IPS DF 6.9 (cell line): ENCODE measurements around the gene PIK3AP1.
"Not testable (repeated sequence)": the region's sequence is repeated elsewhere in the genome, so short reads cannot be mapped to it uniquely, and the experiment has no call there.

Experiments
- DNase-seq: peaks from one replicate; pipeline ENCODE4 v3.0.0-alpha.2; 2013; ENCODE audit warnings: low read depth, low spot score
- H3K27ac ChIP-seq: one replicate; pipeline ENCODE4 v1.5.1; 2013; ENCODE audit warnings: low read length, control low read depth
- H3K27me3 ChIP-seq: 2 replicates; pipeline ENCODE4 v1.6.1; 2013; ENCODE audit warnings: mild to moderate bottlenecking, low read length; ENCODE audit not compliant: control insufficient read depth, insufficient read depth
- H3K36me3 ChIP-seq: 2 replicates; pipeline ENCODE4 v1.6.1; 2013; ENCODE audit warnings: low read length; ENCODE audit not compliant: control insufficient read depth, insufficient read depth
- H3K4me1 ChIP-seq: 2 replicates; pipeline ENCODE4 v1.6.1; 2013; ENCODE audit warnings: low read length; ENCODE audit not compliant: control insufficient read depth, insufficient read depth
- H3K4me3 ChIP-seq: 2 replicates; pipeline ENCODE4 v1.5.1; 2013; ENCODE audit warnings: mild to moderate bottlenecking, low read length
- H3K9me3 ChIP-seq: 2 replicates; pipeline ENCODE4 v1.6.1; 2013; ENCODE audit warnings: low read length, inconsistent platforms; ENCODE audit not compliant: control insufficient read depth, insufficient read depth
- WGBS: extraction: QIAGEN DNeasy Blood & Tissue Kit; methylation state at CpG from one replicate; pipeline ENCODE4 v1.1.7; 2013; ENCODE audit warnings: mixed read lengths, missing lambda C conversion rate; ENCODE audit not compliant: insufficient read length, insufficient coverage; 5-methylcytosine and 5-hydroxymethylcytosine counted together

PIK3AP1 gene

DNA sequence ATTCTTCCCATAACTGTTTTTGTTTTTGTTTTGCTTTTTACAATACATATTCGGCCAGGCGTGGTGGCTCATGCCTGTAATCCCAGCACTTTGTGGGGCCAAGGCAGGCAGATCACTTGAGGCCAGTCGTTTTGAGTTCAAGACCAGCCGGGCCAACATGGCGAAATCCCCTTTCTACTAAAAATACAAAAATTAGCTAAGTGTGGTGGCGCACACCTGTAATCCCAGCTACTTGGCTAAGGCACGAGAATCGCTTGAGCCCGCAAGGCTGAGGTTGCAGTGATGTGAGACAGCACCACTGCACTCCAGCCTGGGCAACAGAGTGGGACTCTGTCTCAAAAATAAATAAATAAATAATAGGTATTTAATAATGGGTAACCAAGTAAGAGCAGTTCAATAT, 135.8 kb downstream of the PIK3AP1 start:
- no peaks in the 10 kb centered on the region for H3K9me3 ChIP-seq
- no peaks in the 10 kb centered on the region; the same call in 1 of the 2 replicates for H3K36me3 ChIP-seq
- no peak overlapping the region for H3K27ac ChIP-seq
- no peak overlapping the region for H3K4me3 ChIP-seq
- H3K4me1 ChIP-seq, result no peaks in the 10 kb centered on the region
- no CpG with 5 or more reads among the region's 9 CpGs for WGBS
- DNase-seq, result no peak
- H3K27me3 ChIP-seq, result peaks cover 1% of the 10 kb centered on the region; the same call in 1 of the 2 replicates

DNA sequence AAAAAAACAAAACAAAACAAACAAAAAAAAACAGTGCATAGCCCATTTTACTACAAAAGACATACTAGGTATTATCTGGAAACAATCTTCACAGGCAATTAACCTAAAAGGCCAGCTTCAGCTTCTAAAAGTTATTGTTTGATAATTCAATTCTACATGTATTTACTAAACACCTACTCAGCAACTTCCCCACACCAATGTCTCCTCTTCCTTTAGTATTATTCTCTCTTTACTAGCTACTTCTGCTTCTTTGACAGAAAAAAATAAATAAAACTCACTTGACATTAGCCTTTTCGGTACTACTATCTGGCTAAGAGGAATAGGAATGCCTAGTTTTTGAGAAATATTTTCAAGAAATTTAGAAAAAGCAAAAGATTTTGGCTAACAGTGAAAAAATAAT, 136.3 kb downstream of the PIK3AP1 start:
- DNase-seq, result no peak
- Histone ChIP-seq H3K4me3 (no peak overlapping the region), H3K27ac (no peak overlapping the region), H3K9me3 (no peaks in the 10 kb centered on the region), H3K36me3 (no peaks in the 10 kb centered on the region; the same call in 1 of the 2 replicates), H3K27me3 (peaks cover 1% of the 10 kb centered on the region; the same call in 1 of the 2 replicates), H3K4me1 (no peaks in the 10 kb centered on the region)
- no CpG with 5 or more reads among the region's 1 CpG for WGBS

DNA sequence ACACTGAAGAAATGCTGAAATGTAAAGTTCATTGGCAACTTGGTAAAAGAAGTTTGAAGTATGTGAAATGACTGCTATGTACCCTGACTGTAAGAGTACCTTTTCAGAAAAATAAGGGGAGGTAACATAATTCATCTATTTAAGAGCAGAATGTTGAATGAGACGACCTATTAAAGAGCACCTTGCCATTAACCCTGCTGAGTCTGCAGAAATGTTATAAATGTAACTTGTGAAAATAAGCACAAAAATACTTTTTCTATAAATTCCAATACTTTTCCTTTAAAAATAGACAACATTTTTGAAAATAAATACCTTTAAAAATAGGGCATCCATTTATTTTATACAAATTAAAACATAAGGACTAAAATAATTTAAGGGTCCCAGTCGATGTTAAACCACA, 141.2 kb downstream of the PIK3AP1 start:
- Histone ChIP-seq H3K36me3 (no peaks in the 10 kb centered on the region), H3K9me3 (no peaks in the 10 kb centered on the region), H3K4me1 (no peaks in the 10 kb centered on the region), H3K4me3 (no peak overlapping the region), H3K27me3 (no peaks in the 10 kb centered on the region), H3K27ac (no peak overlapping the region)
- no peak for DNase-seq
- WGBS, result no CpG with 5 or more reads among the region's 2 CpGs

DNA sequence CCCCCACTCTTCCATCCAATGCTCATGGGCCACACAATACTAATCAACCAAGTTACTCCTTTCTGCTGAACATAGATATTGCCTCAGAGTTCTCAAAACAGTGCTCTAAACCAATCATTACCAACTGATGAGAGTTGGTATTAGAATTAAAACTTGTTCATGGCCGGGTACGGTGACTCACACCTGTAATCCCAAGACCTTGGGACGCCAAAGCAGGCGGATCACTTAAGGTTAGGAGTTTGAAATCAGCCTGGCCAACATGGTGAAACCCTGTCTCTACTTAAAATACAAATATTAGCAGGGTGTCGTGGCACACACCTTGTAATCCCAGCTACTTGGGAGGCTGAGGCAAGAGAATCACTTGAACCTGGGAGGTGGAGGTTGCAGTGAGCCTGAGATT, 141.7 kb downstream of the PIK3AP1 start:
- Histone ChIP-seq H3K4me3 (no peak overlapping the region), H3K27ac (no peak overlapping the region), H3K9me3 (no peaks in the 10 kb centered on the region), H3K4me1 (no peaks in the 10 kb centered on the region), H3K27me3 (no peaks in the 10 kb centered on the region), H3K36me3 (no peaks in the 10 kb centered on the region)
- no peak for DNase-seq
- WGBS, result no CpG with 5 or more reads among the region's 5 CpGs

DNA sequence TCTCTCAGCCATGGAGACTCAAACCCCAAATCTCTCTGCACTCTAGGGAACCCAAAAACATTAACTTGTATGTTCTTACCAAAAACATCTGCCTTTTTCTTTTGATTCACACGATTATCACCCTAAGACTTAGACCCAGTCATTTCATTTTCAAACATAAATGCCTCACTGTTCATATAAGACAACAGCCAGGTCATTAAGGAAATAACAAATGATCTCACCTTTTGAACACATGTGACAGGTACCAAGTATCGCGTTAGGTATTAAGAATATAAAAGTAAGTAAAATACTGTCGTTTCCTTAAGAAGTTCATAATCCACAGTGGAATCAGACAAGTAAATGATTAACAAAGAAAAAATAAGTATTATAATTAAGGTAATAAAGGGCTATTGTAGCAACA, 142.3 kb downstream of the PIK3AP1 start:
- no peaks in the 10 kb centered on the region for H3K36me3 ChIP-seq
- no peaks in the 10 kb centered on the region for H3K9me3 ChIP-seq
- no CpG with 5 or more reads among the region's 4 CpGs for WGBS
- H3K4me1 ChIP-seq, result no peaks in the 10 kb centered on the region
- no peak overlapping the region for H3K4me3 ChIP-seq
- DNase-seq, result no peak
- H3K27me3 ChIP-seq, result no peaks in the 10 kb centered on the region
- H3K27ac ChIP-seq, result no peak overlapping the region

DNA sequence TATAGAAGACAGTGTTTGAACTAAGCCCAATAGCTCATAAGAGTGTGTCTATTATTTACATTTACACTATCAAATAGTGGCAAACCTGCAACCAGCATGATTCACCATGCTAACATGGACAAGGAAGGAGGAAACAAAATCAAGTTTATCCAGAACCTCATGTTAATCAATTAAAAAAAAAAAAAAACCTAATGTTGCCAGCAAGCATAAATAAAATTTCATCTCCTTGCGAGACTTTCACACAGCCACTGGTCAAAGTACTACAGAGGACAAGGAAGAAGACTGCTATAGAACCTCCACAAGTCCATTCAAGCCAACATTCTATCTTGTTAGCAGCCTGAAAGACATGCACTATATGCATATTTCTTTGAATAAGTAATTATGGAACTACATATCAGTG, 143.2 kb downstream of the PIK3AP1 start:
- no peak for DNase-seq
- Histone ChIP-seq H3K27ac (no peak overlapping the region), H3K4me3 (no peak overlapping the region), H3K36me3 (no peaks in the 10 kb centered on the region), H3K27me3 (no peaks in the 10 kb centered on the region), H3K4me1 (0 out of 2 replicates have a peak, but pooled peaks cover 1% of the 10 kb centered on the region), H3K9me3 (no peaks in the 10 kb centered on the region)
- no CpG with 5 or more reads among the region's 1 CpG for WGBS

DNA sequence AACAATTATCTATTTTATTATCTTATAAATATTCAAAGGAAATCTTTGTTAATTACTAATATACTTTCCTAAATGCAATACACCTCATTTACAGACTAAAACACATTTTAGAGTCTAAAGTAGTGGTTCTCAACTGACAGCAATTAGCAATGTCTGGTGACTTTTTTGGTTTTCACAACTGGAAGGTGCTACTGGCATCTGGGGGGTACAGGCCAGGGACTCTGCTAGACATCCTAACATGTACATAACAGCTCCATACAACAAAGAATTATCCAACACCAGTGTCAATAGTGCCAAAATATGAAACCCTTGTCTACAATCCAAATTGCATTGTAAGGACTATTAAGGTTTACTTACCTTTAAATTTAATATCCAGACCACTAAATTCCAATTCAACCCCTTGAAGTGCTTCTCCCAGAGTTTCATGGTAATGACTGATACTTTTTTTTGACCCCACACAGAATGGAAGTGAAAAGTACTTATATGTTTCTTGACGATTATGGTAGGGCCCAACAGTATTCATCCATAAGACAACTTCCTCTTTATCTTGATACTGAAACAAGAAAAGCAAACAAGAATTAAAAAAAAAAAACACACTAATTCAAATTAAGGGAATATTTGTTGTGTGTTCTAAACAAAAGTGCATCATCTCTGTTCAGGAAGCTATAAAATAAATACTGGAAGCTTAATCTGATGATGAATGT, 143.9 kb downstream of the PIK3AP1 start:
- no peaks in the 10 kb centered on the region for H3K9me3 ChIP-seq

DNA sequence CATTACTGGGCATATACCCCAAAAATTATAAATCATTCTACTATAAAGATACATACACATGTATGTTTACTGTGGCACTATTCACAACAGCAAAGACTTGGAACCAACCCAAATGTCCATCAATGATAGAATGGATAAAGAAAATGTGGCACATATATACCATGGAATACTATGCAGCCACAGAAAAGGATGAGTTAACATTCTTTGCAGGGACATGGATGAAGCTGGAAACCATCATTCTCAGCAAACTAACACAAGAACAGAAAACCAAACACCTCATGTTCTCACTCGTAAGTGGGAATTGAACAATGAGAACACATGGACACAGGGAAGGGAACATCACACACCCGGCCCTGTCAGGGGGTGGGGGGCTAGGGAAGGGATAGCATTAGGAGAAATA, 145.8 kb downstream of the PIK3AP1 start:
- not testable (repeated sequence) for H3K27me3 ChIP-seq, H3K4me1 ChIP-seq, H3K27ac ChIP-seq, H3K9me3 ChIP-seq, DNase-seq, H3K4me3 ChIP-seq, H3K36me3 ChIP-seq
- WGBS, result no CpG with 5 or more reads among the region's 2 CpGs

More for the DNA sequence above, 143.9 kb downstream of the PIK3AP1 start:
- Histone ChIP-seq H3K4me1 (peaks cover 3% of the 10 kb centered on the region; the same call in 1 of the 2 replicates), H3K36me3 (no peaks in the 10 kb centered on the region), H3K27ac (no peak overlapping the region), H3K4me3 (no peak overlapping the region), H3K27me3 (no peaks in the 10 kb centered on the region)
- DNase-seq, result no peak
- no CpG with 5 or more reads among the region's 1 CpG for WGBS

DNA sequence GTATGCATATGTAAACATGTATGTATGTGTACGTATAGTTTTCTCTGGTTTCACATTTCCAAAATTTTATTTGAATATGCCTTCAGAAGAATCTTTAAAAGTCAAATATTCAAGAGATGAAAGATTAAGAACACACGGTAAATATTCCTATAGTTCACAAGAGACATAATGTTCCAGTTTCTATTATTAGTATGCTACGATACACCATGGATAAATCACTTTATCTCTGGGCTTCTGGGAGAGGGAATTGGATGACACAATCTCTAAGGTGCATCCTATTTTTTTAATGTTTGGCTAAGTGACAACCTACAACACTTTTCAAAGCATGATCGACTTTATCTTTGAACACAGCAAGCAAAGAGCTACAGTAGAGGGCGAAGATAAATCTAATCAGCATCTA, 147.3 kb downstream of the PIK3AP1 start:
- no peak for DNase-seq
- H3K4me1 ChIP-seq, result peaks cover 3% of the 10 kb centered on the region; the same call in 1 of the 2 replicates
- no peaks in the 10 kb centered on the region for H3K9me3 ChIP-seq
- no peaks in the 10 kb centered on the region for H3K27me3 ChIP-seq
- H3K4me3 ChIP-seq, result no peak overlapping the region
- WGBS, result no CpG with 5 or more reads among the region's 5 CpGs
- H3K36me3 ChIP-seq, result no peaks in the 10 kb centered on the region
- no peak overlapping the region for H3K27ac ChIP-seq

DNA sequence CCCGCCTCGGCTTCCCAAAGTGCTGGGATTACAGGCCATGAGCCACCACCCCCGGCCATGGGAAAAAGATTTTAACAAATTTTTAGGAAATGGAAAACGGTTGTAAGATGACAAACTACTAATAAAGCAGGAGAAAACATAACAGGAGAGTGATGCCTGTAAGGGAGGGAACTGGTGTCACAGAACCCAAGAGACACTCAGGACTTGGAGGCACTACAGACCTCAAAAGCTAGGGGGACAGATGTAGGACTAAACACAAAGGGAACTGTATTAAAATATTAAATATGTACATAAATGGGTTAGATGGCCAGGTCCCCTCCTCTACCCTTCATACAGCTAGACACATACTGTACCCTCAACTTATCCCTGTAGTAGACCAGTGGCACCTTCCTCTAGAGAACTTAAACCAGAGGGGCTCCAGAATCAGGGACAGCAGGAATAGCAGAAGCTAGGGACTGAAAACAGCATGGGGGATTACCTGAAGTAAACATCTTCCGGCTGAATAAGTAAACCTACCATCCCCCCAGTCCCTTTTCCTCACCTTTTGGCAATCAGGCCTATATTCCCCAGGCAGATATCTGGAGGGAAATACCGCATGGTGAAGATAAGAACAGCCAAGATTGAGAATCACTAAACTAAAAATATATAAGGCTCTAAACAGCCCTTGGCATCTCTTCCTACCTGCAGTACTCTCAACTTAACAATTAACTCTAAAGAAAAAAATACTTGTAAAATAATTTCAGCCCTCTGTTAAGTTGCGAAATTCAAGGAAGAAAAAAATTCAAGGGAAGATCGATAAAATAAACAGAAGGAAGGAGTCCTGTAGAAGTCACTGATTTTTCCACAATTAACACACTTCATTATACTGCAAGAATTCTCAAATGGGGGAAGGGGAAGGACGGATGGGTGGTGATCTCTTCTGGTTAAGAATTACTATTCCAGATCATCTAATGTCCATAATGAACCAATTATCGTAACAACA, 149.0 kb downstream of the PIK3AP1 start:
- Histone ChIP-seq H3K27me3 (no peaks in the 10 kb centered on the region), H3K36me3 (no peaks in the 10 kb centered on the region), H3K4me1 (peaks cover 3% of the 10 kb centered on the region; the same call in 1 of the 2 replicates), H3K9me3 (no peaks in the 10 kb centered on the region), H3K27ac (no peak overlapping the region), H3K4me3 (no peak overlapping the region)
- WGBS, result no CpG with 5 or more reads among the region's 10 CpGs
- peak; percentile 25 for DNase-seq
